COLO668 (cell line): ENCODE data around the gene TLCD3B.

Source experiments
- DNase-seq: peaks from one replicate; lab custom pipeline; 2025; ENCODE audit not compliant: unreplicated experiment; lab: John Stamatoyannopoulos, UW

Gene TLCD3B

GRCh38 chr16:29991571-29991904, 39.5 kb downstream of the TLCD3B start:
- DNase-seq: no peak

GRCh38 chr16:29990883-29991570, 40.0 kb downstream of the TLCD3B start:
- DNase-seq: no peak

- DNase-seq: no peak
These were observed 41.0 kb downstream of the TLCD3B start for GRCh38 chr16:29990034-29990433.

GRCh38 chr16:29989111-29989858, 41.8 kb downstream of the TLCD3B start:
- DNase-seq: no peak

GRCh38 chr16:29988346-29989075, 42.6 kb downstream of the TLCD3B start:
- no peak for DNase-seq

GRCh38 chr16:29987371-29988085, 43.5 kb downstream of the TLCD3B start:
- no peak for DNase-seq

- DNase-seq: no peak
These were observed 44.1 kb downstream of the TLCD3B start for GRCh38 chr16:29986931-29987330.

- no peak for DNase-seq
These were observed 44.8 kb downstream of the TLCD3B start for GRCh38 chr16:29986231-29986630.

GRCh38 chr16:29985271-29985811, 45.7 kb downstream of the TLCD3B start:
- DNase-seq: no peak

- DNase-seq: no peak
These were observed 46.3 kb downstream of the TLCD3B start for GRCh38 chr16:29984764-29985147.

GRCh38 chr16:29984137-29984763, 46.8 kb downstream of the TLCD3B start:
- DNase-seq: no peak

- DNase-seq: no peak
These were observed 47.5 kb downstream of the TLCD3B start for GRCh38 chr16:29983420-29984136.

- no peak for DNase-seq
These were observed 48.3 kb downstream of the TLCD3B start for GRCh38 chr16:29982560-29983419.

- no peak for DNase-seq
These were observed 52.4 kb downstream of the TLCD3B start for GRCh38 chr16:29978564-29979270.

GRCh38 chr16:29978081-29978480, 53.0 kb downstream of the TLCD3B start:
- no peak for DNase-seq

- no peak for DNase-seq
These were observed 53.8 kb downstream of the TLCD3B start for GRCh38 chr16:29977063-29977825.

GRCh38 chr16:29975811-29976511, 55.1 kb downstream of the TLCD3B start:
- no peak for DNase-seq
